Mammary epithelial cell (primary cell): ENCODE measurements around the gene LGSN.

Experiments
- CTCF ChIP-seq, 2 donors: IDR thresholded peaks in 1 of 2; conservative IDR thresholded peaks in 1 of 2; 2 replicates each; pipeline ENCODE4 v1.5.1; 2011 to 2012; ENCODE audit warnings: inconsistent platforms in 2 of 2, low read length in 2 of 2, mild to moderate bottlenecking in 2 of 2, control low read depth in 1 of 2, low read depth in 1 of 2; ENCODE audit not compliant: insufficient read depth in 1 of 2; ENCODE audit errors: extremely low read depth in 1 of 2
- EZH2 ChIP-seq: IDR thresholded peaks from 2 replicates; pipeline ENCODE4 v1.6.1; 2012; ENCODE audit warnings: low read length, inconsistent platforms, borderline replicate concordance

GRCh38 chr6:63261820-63262219 is 58.0 kb downstream of the LGSN start:
- TF ChIP-seq CTCF (conservative IDR thresholded peaks at IDR 0.05 in 1 of 2, IDR thresholded peaks at IDR 0.05 in 1 of 2; ENCODE audit: extremely low read depth in 1 of 2, insufficient read depth in 1 of 2, low read depth in 1 of 2, low read length in 2 of 2): no peak
- no peak for TF ChIP-seq EZH2
